Measurements from ENCODE around the gene RALGAPA2.

DNA sequence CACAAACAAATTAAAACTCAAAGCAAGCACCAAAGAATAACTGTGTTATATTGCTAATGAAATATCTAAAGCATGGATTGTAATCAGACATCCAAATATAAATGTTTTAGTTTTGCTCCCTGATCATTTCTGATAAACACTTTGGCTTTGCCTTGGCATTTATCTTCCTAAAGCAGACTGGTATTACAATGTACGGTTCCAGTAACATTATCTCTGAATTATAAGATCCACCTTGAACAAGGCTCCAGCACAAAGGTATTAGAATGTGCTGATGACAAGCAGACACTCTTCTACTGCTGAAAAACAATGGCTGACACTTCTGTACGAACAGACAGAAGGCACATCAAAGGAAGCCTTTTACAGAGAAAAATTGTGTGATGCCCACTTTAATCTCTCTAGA, 270.0 kb downstream of the RALGAPA2 start:
- TF ChIP-seq HDGF (IDR thresholded peaks at IDR 0.05; ENCODE audit: borderline replicate concordance) (no peak), ARNT (IDR thresholded peaks at IDR 0.05) (no peak), FOXK2 (IDR thresholded peaks at IDR 0.05) (no peak), FOXA1 (IDR thresholded peaks at IDR 0.05) (no peak)
